H1 (cell line): ENCODE measurements around the gene MLPH. TPM values are rescaled to one million over a fixed set of nuclear protein-coding genes. Genes with fewer than 3 reads are reported as not detected.

ENCODE experiments used
- SP4 ChIP-seq: IDR thresholded peaks from 2 replicates; pipeline ENCODE4 v1.6.1; 2012; ENCODE audit warnings: low read length, inconsistent platforms
- polyA plus RNA-seq, 7 experiments: library from polyadenylated mRNA; depleted of rRNA in 3 of 7; stranded (reverse) in 5 of 7; unstranded in 2 of 7; fragments of >200 nt in 5 of 7; fragments of 200-250 nt in 2 of 7; gene quantifications; 1 replicate in 5 of 7; 2 replicates in 1 of 7; 4 replicates in 1 of 7; pipeline versions ENCODE4 v1.2.1 to v1.2.3, GENCODE V29; 2011 to 2013; ENCODE audit warnings: missing spikeins in 2 of 7, mixed read lengths in 2 of 7
- total RNA-seq: library from RNA; stranded (reverse); fragmentation: NEBNext Ultra II Directional; extraction: Animal tissue kit (Norgen Biotek cat#: 25700); gene quantifications from 2 replicates; pipeline ENCODE4 v1.2.1, GENCODE V29; 2021

MLPH gene
- total and polyA plus RNA-seq, 2 of the 8 experiments (the other 6 are each of a cell fraction or from before 2014, with no cell fraction given): 12.7 to 17.0 TPM

- no peak for TF ChIP-seq SP4
Observed at GRCh38 chr2:237465515-237466148, 21.4 kb upstream of the MLPH start (continued).
